Activated naive CD8-positive, alpha-beta T cell (primary cell): ENCODE results near the gene ARHGAP23.
"Not testable (repeated sequence)": the region's sequence is repeated elsewhere in the genome, so short reads cannot be mapped to it uniquely, and the experiment has no call there.

Experiments
- H3K27ac Mint-ChIP-seq: one replicate; pipeline ENCODE4 v1.8.0; 2021; ENCODE audit warnings: mixed read lengths
- H3K27me3 Mint-ChIP-seq: one replicate; pipeline ENCODE4 v1.8.0; 2021; ENCODE audit warnings: mixed read lengths
- H3K36me3 Mint-ChIP-seq: one replicate; pipeline ENCODE4 v1.8.0; 2021; ENCODE audit warnings: mixed read lengths
- H3K4me1 Mint-ChIP-seq: one replicate; pipeline ENCODE4 v1.8.0; 2021; ENCODE audit warnings: low read depth, mixed read lengths
- H3K4me3 Mint-ChIP-seq: one replicate; pipeline ENCODE4 v1.8.0; 2021; ENCODE audit warnings: mild to moderate bottlenecking, mixed read lengths
- H3K9me3 Mint-ChIP-seq: one replicate; pipeline ENCODE4 v1.8.0; 2021; ENCODE audit warnings: low read depth, mixed read lengths

The ARHGAP23 gene

GRCh38 chr17:38526526-38526925 is 98.3 kb downstream of the ARHGAP23 start:
- not testable (repeated sequence) for H3K9me3 Mint-ChIP-seq, H3K27ac Mint-ChIP-seq, H3K27me3 Mint-ChIP-seq, H3K4me1 Mint-ChIP-seq, H3K36me3 Mint-ChIP-seq, H3K4me3 Mint-ChIP-seq

DNA sequence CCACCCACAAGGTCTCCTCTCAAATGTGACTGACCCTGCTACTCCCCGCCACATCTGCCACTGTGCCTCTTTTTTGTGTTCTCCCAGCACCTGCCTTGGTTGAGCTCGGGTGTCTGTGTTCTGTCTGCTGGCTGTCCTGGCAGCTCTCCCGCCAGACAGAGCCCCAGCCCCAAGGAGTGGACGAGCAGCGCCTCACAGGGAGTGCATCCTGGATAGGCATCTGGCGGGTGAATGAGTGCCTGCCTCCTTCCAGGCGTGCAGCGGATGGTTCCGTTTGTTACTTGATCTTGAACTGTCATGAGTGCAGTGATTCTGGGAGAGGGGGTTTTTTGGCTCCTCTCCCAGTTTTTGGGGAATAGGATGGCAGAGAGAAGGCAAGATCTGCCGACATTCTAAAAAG is 99.9 kb downstream of the ARHGAP23 start:
- not testable (repeated sequence) for H3K9me3 Mint-ChIP-seq, H3K27ac Mint-ChIP-seq, H3K27me3 Mint-ChIP-seq, H3K36me3 Mint-ChIP-seq, H3K4me1 Mint-ChIP-seq, H3K4me3 Mint-ChIP-seq

DNA sequence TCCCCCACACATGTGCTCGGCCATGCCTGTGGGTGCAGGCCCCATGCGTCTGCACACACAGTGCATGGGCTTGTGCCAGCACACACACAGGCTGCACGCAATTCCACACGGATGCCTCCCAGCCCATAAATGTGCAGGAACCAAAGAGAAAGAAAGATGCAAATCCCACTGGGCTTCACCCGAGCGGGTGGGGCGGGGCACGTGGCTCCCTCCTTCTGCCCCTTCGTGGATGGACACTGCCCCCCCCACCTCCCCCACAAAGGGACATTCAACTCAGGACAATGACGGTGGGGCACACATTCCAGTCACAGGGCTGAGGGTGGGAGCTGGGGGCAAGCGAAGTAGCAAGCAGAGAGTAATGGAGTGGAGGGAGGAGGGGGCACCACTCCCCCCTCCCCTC is 102.6 kb downstream of the ARHGAP23 start:
- H3K4me3 Mint-ChIP-seq, H3K27ac Mint-ChIP-seq, H3K27me3 Mint-ChIP-seq, H3K36me3 Mint-ChIP-seq, H3K9me3 Mint-ChIP-seq, H3K4me1 Mint-ChIP-seq: not testable (repeated sequence)

GRCh38 chr17:38531761-38532160 is 103.5 kb downstream of the ARHGAP23 start:
- H3K36me3 Mint-ChIP-seq, H3K4me3 Mint-ChIP-seq, H3K27ac Mint-ChIP-seq, H3K9me3 Mint-ChIP-seq, H3K27me3 Mint-ChIP-seq, H3K4me1 Mint-ChIP-seq: not testable (repeated sequence)

DNA sequence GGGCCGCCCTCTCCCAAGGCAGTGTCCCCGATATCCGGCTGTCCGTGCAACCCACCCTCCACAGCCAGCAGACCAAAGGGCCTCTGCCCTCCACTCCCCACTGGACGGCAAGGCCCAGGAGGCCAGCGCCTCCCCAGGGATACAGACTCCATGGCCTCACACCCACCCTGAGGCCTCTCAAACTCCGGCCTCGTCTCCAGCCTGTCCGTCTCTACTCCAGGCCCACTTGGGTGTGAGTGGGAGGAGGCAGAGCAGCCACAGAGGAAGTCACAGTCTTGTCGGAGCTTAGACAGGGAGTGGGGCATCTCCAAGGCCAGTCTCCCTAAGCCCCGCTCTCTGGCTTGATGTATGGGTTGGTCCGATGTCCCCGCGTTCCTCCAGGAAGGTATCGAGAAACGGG is 104.2 kb downstream of the ARHGAP23 start:
- H3K4me3 Mint-ChIP-seq: no peak overlapping the region
- no peaks in the 10 kb centered on the region for H3K36me3 Mint-ChIP-seq
- H3K4me1 Mint-ChIP-seq: peaks cover 3% of the 10 kb centered on the region
- no peaks in the 10 kb centered on the region for H3K9me3 Mint-ChIP-seq
- peaks cover 8% of the 10 kb centered on the region for H3K27me3 Mint-ChIP-seq
- H3K27ac Mint-ChIP-seq: no peak overlapping the region

DNA sequence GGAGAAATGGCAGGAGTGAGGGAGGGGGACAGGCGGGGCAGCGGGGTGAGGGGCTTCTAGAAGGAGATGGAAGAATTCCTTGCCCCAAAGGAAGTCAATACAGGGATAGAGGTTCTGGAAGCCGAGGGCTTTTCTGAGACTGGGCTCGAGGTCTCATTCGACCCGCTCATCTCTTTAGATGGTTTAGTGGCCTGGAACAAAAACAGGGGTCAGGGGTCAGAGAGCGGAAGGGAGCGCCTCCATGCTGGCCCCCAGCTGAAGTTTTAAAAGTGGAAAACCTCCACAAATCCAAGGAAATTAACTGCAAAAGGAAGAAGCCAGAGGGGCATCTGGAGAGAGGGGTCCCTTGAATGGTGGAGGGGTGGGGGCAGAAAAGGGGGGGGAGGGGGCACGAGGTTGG is 105.0 kb downstream of the ARHGAP23 start:
- Mint-ChIP-seq H3K27ac (no peak overlapping the region), H3K27me3 (peaks cover 7% of the 10 kb centered on the region), H3K36me3 (no peaks in the 10 kb centered on the region), H3K9me3 (no peaks in the 10 kb centered on the region), H3K4me3 (no peak overlapping the region), H3K4me1 (peaks cover 3% of the 10 kb centered on the region)

DNA sequence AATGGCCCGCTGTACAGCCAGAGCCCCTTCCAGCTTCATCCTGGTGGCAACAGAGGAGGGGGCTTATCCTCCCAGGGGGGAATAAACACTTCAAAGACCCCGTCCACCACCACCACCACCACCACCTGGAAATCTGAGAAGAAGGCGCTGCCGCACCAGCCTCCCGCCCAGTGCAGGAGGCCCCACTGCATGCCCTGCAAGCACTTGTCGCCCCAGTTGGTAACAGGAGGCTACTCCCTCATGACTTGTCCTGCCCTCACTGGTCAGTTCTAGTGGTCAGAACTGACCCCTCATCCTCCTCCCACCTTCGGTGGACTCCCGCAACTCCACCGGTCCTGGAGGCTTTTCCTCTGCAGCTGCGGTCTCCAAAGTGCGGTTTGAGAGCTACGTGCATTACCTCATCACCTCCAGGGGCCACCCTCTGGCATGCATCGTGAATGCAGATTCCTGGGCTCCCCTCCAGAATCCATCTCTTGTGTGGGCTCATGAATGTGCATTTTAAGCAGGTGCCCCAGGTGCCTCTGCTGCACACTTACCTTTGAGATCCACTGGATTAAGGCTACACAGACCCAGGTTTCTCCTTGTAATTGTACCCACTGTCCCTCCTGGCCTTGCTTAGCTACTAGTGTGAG is 105.7 kb downstream of the ARHGAP23 start:
- H3K36me3 Mint-ChIP-seq: no peaks in the 10 kb centered on the region
- H3K27me3 Mint-ChIP-seq: peaks cover 7% of the 10 kb centered on the region
- H3K4me3 Mint-ChIP-seq: no peak overlapping the region
- H3K27ac Mint-ChIP-seq: no peak overlapping the region
- no peaks in the 10 kb centered on the region for H3K4me1 Mint-ChIP-seq
- no peaks in the 10 kb centered on the region for H3K9me3 Mint-ChIP-seq

GRCh38 chr17:38534498-38534885 is 106.2 kb downstream of the ARHGAP23 start:
- H3K36me3 Mint-ChIP-seq: no peaks in the 10 kb centered on the region
- H3K27me3 Mint-ChIP-seq: peaks cover 7% of the 10 kb centered on the region
- no peaks in the 10 kb centered on the region for H3K9me3 Mint-ChIP-seq
- H3K27ac Mint-ChIP-seq: no peak overlapping the region
- no peaks in the 10 kb centered on the region for H3K4me1 Mint-ChIP-seq
- H3K4me3 Mint-ChIP-seq: no peak overlapping the region

DNA sequence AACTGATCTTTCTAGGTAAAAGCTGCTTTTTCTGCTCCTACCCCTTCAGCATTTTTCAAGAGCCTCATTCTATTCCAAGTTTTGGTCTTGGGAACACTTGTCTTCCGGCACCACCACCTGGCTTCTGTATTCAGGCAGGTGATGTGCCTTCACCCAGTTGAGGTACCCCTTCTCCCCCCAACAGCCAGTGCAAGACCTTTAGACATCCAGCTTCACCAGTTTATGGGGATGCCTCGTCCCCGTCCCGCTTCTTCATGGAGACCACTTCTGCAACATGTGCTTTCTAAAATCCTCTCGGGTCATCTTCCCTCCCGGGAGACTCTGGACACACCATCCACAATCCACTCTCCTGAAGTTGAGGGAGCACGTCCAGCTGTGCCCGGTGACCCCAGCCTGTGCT is 107.6 kb downstream of the ARHGAP23 start:
- Mint-ChIP-seq H3K27me3 (peaks cover 2% of the 10 kb centered on the region), H3K4me3 (no peak overlapping the region), H3K27ac (no peak overlapping the region), H3K9me3 (no peaks in the 10 kb centered on the region), H3K36me3 (no peaks in the 10 kb centered on the region), H3K4me1 (no peaks in the 10 kb centered on the region)

DNA sequence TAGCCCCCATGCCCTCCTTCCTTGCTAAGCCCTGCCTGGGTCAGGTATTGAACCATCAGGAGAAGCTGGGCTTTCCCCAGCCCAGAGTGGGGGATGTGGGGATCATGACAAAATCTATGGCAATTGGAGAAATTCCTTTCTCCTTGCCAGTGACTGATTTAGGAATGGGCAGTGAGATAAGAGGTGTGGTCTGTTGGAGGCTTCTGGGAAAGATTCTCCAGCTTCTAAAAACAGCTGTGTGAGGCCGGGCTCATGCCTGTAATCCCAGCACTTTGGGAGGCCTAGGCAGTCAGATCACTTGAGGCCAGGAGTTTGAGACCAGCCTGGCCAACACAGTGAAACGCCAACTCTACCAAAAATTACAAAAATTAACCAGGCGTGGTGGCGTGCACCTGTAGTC is 108.4 kb downstream of the ARHGAP23 start:
- Mint-ChIP-seq H3K36me3 (no peaks in the 10 kb centered on the region), H3K4me3 (no peak overlapping the region), H3K4me1 (no peaks in the 10 kb centered on the region), H3K9me3 (no peaks in the 10 kb centered on the region), H3K27ac (no peak overlapping the region), H3K27me3 (peaks cover 2% of the 10 kb centered on the region)

DNA sequence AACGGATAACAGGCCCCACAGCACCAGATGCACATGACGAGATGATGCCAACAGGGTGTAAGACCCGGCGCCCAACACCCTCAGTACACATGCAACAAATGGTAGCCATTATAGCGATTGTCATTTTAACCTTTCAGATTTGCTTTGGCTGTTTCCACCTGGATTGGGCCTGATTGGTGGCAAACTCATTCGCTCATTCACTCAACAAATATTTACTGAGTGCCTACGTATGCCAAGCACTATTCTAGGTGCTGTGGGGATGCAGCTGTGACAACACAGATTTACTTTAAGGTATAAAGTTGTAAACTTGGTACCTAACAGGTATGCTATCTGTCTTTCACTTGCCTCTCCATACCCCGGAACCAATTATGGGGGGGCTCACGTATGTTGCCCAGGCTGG is 110.6 kb downstream of the ARHGAP23 start:
- Mint-ChIP-seq H3K36me3 (no peaks in the 10 kb centered on the region), H3K9me3 (no peaks in the 10 kb centered on the region), H3K27ac (no peak overlapping the region), H3K4me1 (no peaks in the 10 kb centered on the region), H3K27me3 (peaks cover 2% of the 10 kb centered on the region), H3K4me3 (no peak overlapping the region)

GRCh38 chr17:38539386-38539785 is 111.1 kb downstream of the ARHGAP23 start:
- Mint-ChIP-seq H3K27me3 (no peaks in the 10 kb centered on the region), H3K9me3 (no peaks in the 10 kb centered on the region), H3K36me3 (no peaks in the 10 kb centered on the region), H3K4me3 (no peak overlapping the region), H3K27ac (no peak overlapping the region), H3K4me1 (no peaks in the 10 kb centered on the region)

DNA sequence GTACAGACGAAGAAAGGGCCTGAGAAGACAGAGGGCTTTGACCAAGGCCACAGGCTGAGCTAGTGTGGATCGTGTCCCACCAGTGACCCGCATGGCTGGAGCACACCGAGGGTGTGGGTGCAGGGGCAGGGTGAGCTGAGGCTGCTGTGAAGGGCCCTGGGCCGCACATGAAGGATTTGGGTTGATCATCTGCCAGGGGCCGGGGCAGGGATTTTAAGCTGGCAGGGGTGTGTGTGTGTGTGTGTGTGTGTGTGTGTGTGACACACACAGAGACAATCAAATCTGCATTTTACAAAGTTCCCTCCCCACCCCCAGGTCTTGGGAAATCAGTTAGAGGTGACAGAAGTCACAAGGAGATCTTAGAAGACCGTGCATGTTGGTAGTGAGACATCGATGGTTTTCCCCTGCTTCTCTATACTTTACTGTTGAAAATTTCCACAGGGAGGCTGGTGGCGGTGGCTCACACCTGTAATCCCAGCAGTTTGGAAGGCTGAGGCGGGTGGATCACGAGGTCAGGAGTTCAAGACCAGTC is 112.3 kb downstream of the ARHGAP23 start:
- no peak overlapping the region for H3K27ac Mint-ChIP-seq
- H3K9me3 Mint-ChIP-seq: no peaks in the 10 kb centered on the region
- peaks cover under 1% of the 10 kb centered on the region for H3K27me3 Mint-ChIP-seq
- no peaks in the 10 kb centered on the region for H3K36me3 Mint-ChIP-seq
- no peak overlapping the region for H3K4me3 Mint-ChIP-seq
- H3K4me1 Mint-ChIP-seq: no peaks in the 10 kb centered on the region

DNA sequence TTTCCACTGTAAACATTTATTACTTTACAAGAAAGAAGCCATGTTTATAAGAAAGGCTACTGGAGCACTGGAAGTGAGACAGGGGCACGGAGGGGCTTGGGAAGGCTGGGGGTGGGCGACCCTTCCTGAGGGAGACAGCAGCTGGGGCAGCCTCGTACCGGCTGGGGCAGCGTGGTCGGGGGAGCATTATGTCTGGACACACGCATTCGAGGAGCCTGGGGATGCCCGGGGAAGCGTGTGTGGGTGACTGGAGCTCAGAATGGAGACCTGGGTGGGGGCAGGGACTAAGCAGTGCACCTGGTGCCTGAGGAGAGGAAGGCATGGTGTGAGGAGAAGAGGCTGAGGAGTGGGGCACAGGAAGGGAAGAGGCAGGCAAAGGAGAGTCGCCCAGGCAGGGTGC is 113.0 kb downstream of the ARHGAP23 start:
- H3K4me1 Mint-ChIP-seq: no peaks in the 10 kb centered on the region
- H3K36me3 Mint-ChIP-seq: no peaks in the 10 kb centered on the region
- no peak overlapping the region for H3K27ac Mint-ChIP-seq
- H3K9me3 Mint-ChIP-seq: no peaks in the 10 kb centered on the region
- H3K4me3 Mint-ChIP-seq: no peak overlapping the region
- H3K27me3 Mint-ChIP-seq: peaks cover 2% of the 10 kb centered on the region

DNA sequence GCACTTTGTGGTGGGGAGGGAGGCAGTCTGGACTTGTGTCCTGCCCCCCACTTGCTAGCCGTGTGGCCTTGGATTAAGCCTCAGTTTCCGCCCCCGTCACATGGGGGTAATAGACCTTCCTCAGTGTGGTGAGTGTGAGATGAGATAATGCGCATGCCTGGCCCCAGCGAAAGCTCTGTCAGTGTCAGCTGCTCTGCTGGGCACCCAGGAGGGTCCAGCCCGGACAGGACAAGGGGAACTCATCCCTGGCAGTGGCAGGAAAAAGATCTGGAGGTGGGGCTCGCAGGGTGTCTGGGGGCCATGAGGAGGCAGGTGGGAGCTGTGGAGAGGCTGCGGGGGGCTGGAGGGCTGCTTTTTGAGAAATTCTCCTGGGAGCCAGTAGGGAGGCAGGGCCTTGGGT is 114.0 kb downstream of the ARHGAP23 start:
- no peaks in the 10 kb centered on the region for H3K9me3 Mint-ChIP-seq
- no peak overlapping the region for H3K4me3 Mint-ChIP-seq
- peaks cover 2% of the 10 kb centered on the region for H3K27me3 Mint-ChIP-seq
- H3K36me3 Mint-ChIP-seq: no peaks in the 10 kb centered on the region
- H3K4me1 Mint-ChIP-seq: no peaks in the 10 kb centered on the region
- no peak overlapping the region for H3K27ac Mint-ChIP-seq

DNA sequence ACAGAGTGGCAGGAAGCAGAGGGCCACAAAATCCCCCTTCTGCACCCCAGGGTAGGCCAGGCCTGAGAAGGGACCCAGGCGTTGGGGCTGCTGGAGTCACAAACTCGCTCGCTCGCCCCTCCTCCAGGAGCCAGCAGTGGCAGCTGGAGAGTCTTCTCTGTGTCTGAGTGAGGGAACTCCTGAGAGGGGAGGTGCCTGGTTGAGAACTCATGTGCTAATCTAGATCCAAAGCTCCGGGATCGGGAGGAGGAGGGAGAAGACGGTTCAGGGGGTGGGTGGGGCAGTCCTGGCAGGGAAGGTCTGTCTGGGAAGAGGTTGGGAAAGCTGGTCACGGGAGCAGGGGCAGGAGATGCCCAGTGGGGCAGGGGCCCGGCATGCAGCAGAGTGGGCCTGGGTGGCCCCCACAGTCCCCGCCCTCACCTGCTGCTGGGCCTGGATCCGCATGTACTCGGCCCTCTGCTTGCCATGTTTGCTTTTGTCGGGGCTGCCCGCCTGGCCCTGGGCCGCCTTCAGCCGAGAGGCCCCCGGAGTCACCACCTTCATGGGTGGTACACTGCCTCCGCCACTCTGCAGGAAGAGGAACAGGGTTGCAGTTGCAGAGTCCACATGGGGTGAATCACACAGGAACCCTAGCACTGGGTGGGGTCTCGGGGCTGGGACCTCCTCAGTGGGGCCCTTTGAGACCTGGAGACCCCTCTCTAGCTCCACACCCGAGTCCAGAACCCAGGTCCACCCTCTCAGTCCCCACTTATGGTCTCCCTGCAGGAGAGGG is 115.3 kb downstream of the ARHGAP23 start:
- Mint-ChIP-seq H3K27me3 (peaks cover 2% of the 10 kb centered on the region), H3K4me1 (no peaks in the 10 kb centered on the region), H3K36me3 (no peaks in the 10 kb centered on the region), H3K4me3 (no peak overlapping the region), H3K9me3 (no peaks in the 10 kb centered on the region), H3K27ac (no peak overlapping the region)
